ENCODE results near the gene BMPR1B. TPM values are rescaled to one million over a fixed set of nuclear protein-coding genes. Genes with fewer than 3 reads are reported as not detected.

Gene BMPR1B
- total RNA-seq, 1 experiment from 2014 or later = 0.35 TPM

DNA sequence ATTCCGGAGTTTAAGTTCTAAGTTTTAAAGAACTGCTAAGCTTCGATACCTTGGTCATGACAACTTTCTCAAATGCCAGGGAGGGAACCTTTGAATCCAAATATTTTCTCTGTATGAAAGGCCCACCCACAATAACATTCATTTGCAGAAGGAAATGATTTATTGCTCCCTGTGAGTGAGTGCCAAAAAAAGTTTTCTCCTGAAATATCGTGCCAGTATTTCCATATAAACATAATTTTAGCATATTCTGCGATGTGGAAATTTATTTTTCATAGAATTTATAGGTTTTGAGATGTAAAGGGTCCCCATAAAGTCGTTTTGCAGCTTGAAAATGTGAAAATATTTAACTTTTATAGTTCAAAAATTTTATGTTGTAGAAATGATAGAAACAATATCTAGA lies 53.9 kb downstream of the BMPR1B start:
- Histone ChIP-seq H2AK5ac (ENCODE audit: insufficient read length, low read length) (no peak overlapping the region), H2BK5ac (ENCODE audit: insufficient read length, low read length) (no peak overlapping the region), H3K56ac (ENCODE audit: insufficient read length, low read depth, low read length) (no peak overlapping the region), H2AFZ (ENCODE audit: low read length) (no peak overlapping the region), H3K9me3 (ENCODE audit: control insufficient read depth, low read depth, low read length) (no peaks in the 10 kb centered on the region), H2BK12ac (ENCODE audit: insufficient read length, low read depth, low read length) (no peak overlapping the region), H3K79me1 (ENCODE audit: insufficient read depth, low read depth, low read length, poor library complexity, severe bottlenecking) (no peaks in the 10 kb centered on the region), H3K9ac (ENCODE audit: extremely low read depth, insufficient read length, low read length) (no peak overlapping the region), H2BK120ac (ENCODE audit: low read depth, low read length, poor library complexity, severe bottlenecking) (no peak overlapping the region), H3K23ac (ENCODE audit: insufficient read length, low read depth, low read length) (no peak overlapping the region), H3K4me2 (ENCODE audit: insufficient read depth, insufficient read length, low read length) (no peak overlapping the region), H3K14ac (ENCODE audit: insufficient read depth, low read length) (no peak overlapping the region), H3K4me1 (ENCODE audit: insufficient read depth, low read length) (peaks cover 2% of the 10 kb centered on the region; the same call in 1 of the 2 replicates), H3K27ac (ENCODE audit: insufficient read length, low read depth, low read length) (no peak overlapping the region), H3K4ac (ENCODE audit: low read depth, low read length) (no peak overlapping the region), H2BK15ac (ENCODE audit: low read depth, low read length) (no peak overlapping the region), H3K27me3 (ENCODE audit: insufficient read depth, low read length) (no peaks in the 10 kb centered on the region), H2BK20ac (ENCODE audit: low read depth, low read length, poor library complexity, severe bottlenecking) (no peak overlapping the region), H4K8ac (replicated peaks; ENCODE audit: insufficient read length, low read depth, low read length) (no peak overlapping the region), H3T11ph (ENCODE audit: low read length) (no peak overlapping the region), H3K18ac (ENCODE audit: insufficient read length, low read depth, low read length) (no peak overlapping the region), H3K79me2 (ENCODE audit: insufficient read depth, low read length) (no peaks in the 10 kb centered on the region), H4K91ac (ENCODE audit: insufficient read length, low read depth, low read length) (no peak overlapping the region), H4K5ac (ENCODE audit: insufficient read length, low read depth, low read length) (no peak overlapping the region), H4K20me1 (ENCODE audit: control insufficient read depth, insufficient read depth, insufficient read length) (no peaks in the 10 kb centered on the region), H3K23me2 (ENCODE audit: insufficient read length, low read depth, low read length, poor library complexity, severe bottlenecking) (no peaks in the 10 kb centered on the region)
- no peak overlapping the region for H3K27ac Mint-ChIP-seq
- no peak overlapping the region for H3K4me3 Mint-ChIP-seq
- H3K4me1 Mint-ChIP-seq = no peaks in the 10 kb centered on the region
- WGBS (ENCODE audit: extremely low coverage, insufficient read length, low lambda C conversion rate) = no CpG with 5 or more reads among the region's 5 CpGs
- H3K9me3 Mint-ChIP-seq = no peaks in the 10 kb centered on the region
- no peaks in the 10 kb centered on the region for H3K36me3 Mint-ChIP-seq (ENCODE audit: insufficient read depth in 1 of 3, low read depth in 3 of 3)
- DNase-seq = no peak
- no peaks in the 10 kb centered on the region for H3K27me3 Mint-ChIP-seq (ENCODE audit: low read depth)
- TF ChIP-seq, protein P1, sequence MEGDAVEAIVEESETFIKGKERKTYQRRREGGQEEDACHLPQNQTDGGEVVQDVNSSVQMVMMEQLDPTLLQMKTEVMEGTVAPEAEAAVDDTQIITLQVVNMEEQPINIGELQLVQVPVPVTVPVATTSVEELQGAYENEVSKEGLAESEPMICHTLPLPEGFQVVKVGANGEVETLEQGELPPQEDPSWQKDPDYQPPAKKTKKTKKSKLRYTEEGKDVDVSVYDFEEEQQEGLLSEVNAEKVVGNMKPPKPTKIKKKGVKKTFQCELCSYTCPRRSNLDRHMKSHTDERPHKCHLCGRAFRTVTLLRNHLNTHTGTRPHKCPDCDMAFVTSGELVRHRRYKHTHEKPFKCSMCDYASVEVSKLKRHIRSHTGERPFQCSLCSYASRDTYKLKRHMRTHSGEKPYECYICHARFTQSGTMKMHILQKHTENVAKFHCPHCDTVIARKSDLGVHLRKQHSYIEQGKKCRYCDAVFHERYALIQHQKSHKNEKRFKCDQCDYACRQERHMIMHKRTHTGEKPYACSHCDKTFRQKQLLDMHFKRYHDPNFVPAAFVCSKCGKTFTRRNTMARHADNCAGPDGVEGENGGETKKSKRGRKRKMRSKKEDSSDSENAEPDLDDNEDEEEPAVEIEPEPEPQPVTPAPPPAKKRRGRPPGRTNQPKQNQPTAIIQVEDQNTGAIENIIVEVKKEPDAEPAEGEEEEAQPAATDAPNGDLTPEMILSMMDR (conservative IDR thresholded peaks at IDR 0.05) = no peak

Data from H9 (cell line).